H1 (cell line): Measurements from ENCODE around the gene RGS9BP. TPM values are rescaled to one million over a fixed set of nuclear protein-coding genes. Genes with fewer than 3 reads are reported as not detected.

ENCODE experiments used
- CTCF ChIA-PET: fragments of 300-600 bp; sonication (Branson Sonifier 250); formaldehyde crosslinking; loops from one replicate; lab custom pipeline; 2021; ENCODE audit not compliant: partially characterized antibody; lab: Charles Lee
- POLR2A ChIA-PET: fragments of 300-600 bp; sonication (Branson Sonifier 250); formaldehyde crosslinking; loops from one replicate; lab custom pipeline; 2021; ENCODE audit warnings: inconsistent platforms; ENCODE audit not compliant: partially characterized antibody; lab: Charles Lee
- DNase-seq, 2 experiments: peaks; one replicate each; pipeline versions ENCODE4 v3.0.0 to v3.0.0-alpha.2; 2010 to 2022; ENCODE audit warnings: low spot score in 2 of 2, low read depth in 1 of 2, mixed read lengths in 1 of 2
- FAIRE-seq: peaks from 2 replicates; lab custom pipeline; 2011; peaks lifted over from hg19 to GRCh38; lab: Jason Lieb, UNC
- H2AFZ ChIP-seq: 2 replicates; pipeline ENCODE4 v1.8.1; 2012; ENCODE audit warnings: low read length, inconsistent platforms
- H2AK5ac ChIP-seq: 2 replicates; pipeline ENCODE4 v1.6.1; 2013; ENCODE audit warnings: low read depth, low read length
- H2BK120ac ChIP-seq: replicated peaks from 2 replicates; pipeline ENCODE3; 2013; ENCODE audit warnings: low read depth, low read length, inconsistent platforms
- H2BK12ac ChIP-seq: 2 replicates; pipeline ENCODE4 v1.6.1; 2013; ENCODE audit warnings: low read depth, low read length
- H2BK15ac ChIP-seq: 2 replicates; pipeline ENCODE4 v1.6.1; 2013; ENCODE audit warnings: low read length
- H2BK20ac ChIP-seq: 2 replicates; pipeline ENCODE4 v1.6.1; 2013; ENCODE audit warnings: low read length
- H2BK5ac ChIP-seq: 2 replicates; pipeline ENCODE4 v1.6.1; 2013; ENCODE audit warnings: low read depth, low read length
- H3K14ac ChIP-seq: 2 replicates; pipeline ENCODE4 v1.6.1; 2013; ENCODE audit warnings: inconsistent platforms; ENCODE audit not compliant: insufficient read length
- H3K18ac ChIP-seq: 2 replicates; pipeline ENCODE4 v1.6.1; 2013; ENCODE audit warnings: low read length; ENCODE audit errors: extremely low read depth
- H3K23ac ChIP-seq: 2 replicates; pipeline ENCODE4 v1.6.1; 2013; ENCODE audit warnings: inconsistent platforms; ENCODE audit not compliant: insufficient read length
- H3K23me2 ChIP-seq: 2 replicates; pipeline ENCODE4 v1.6.1; 2013; ENCODE audit warnings: low read depth, low read length
- H3K27ac ChIP-seq: 2 replicates; pipeline ENCODE4 v1.6.1; 2011; ENCODE audit warnings: low read depth, low read length, inconsistent platforms
- H3K27me3 ChIP-seq, 4 experiments: replicated peaks in 1 of 4; 1 replicate in 1 of 4; 2 replicates in 3 of 4; pipeline versions ENCODE4 v1.6.1 to v1.8.1; 2011 to 2013; ENCODE audit warnings: low read length in 3 of 4, mild to moderate bottlenecking in 3 of 4, inconsistent platforms in 2 of 4, mixed read lengths in 2 of 4, moderate library complexity in 1 of 4; ENCODE audit not compliant: control insufficient read depth in 3 of 4, insufficient read depth in 3 of 4; ENCODE audit errors: extremely low read depth in 1 of 4
- H3K36me3 ChIP-seq, 4 experiments: 2 replicates each; pipeline versions ENCODE4 v1.6.1 to v1.8.1; 2011 to 2013; ENCODE audit warnings: mild to moderate bottlenecking in 4 of 4, low read length in 3 of 4, moderate library complexity in 2 of 4, control low read depth in 1 of 4, inconsistent platforms in 1 of 4; ENCODE audit not compliant: insufficient read depth in 4 of 4, control insufficient read depth in 2 of 4
- H3K4ac ChIP-seq: replicated peaks from 2 replicates; pipeline ENCODE3; 2013; ENCODE audit warnings: low read length, low read depth, mixed read lengths, inconsistent platforms; ENCODE audit not compliant: insufficient read length
- H3K4me1 ChIP-seq, 4 experiments: replicated peaks in 1 of 4; 1 replicate in 1 of 4; 2 replicates in 3 of 4; pipeline versions ENCODE4 v1.6.1 to v1.8.1; 2011 to 2013; ENCODE audit warnings: low read length in 3 of 4, inconsistent platforms in 2 of 4, mixed read lengths in 1 of 4; ENCODE audit not compliant: insufficient read depth in 4 of 4, control insufficient read depth in 3 of 4
- H3K4me2 ChIP-seq, 2 experiments: 2 replicates each; pipeline versions ENCODE4 v1.6.1 to v1.8.1; 2011 to 2013; ENCODE audit warnings: low read depth in 2 of 2, low read length in 2 of 2, control low read depth in 1 of 2, inconsistent platforms in 1 of 2, mild to moderate bottlenecking in 1 of 2; ENCODE audit not compliant: insufficient read depth in 1 of 2
- H3K4me3 ChIP-seq, 4 experiments: fragments of 200-600, 300-600 bp in 1 of 4; sonication (generic), shearing (Covaris generic), sonication (Bioruptor Twin) in 1 of 4; 2 replicates each; pipeline versions ENCODE4 v1.5.1 to v1.8.1; 2011 to 2016; ENCODE audit warnings: low read length in 4 of 4, low read depth in 3 of 4, control low read depth in 2 of 4, inconsistent platforms in 2 of 4, mild to moderate bottlenecking in 2 of 4, mixed read lengths in 1 of 4, moderate library complexity in 1 of 4; ENCODE audit not compliant: insufficient read depth in 2 of 4; ENCODE audit errors: extremely low read depth in 1 of 4
- H3K56ac ChIP-seq: replicated peaks from 2 replicates; pipeline ENCODE3; 2013; ENCODE audit warnings: low read depth, mild to moderate bottlenecking, mixed read lengths, low read length, inconsistent platforms; ENCODE audit not compliant: insufficient read length
- H3K79me1 ChIP-seq: 2 replicates; pipeline ENCODE4 v1.6.1; 2013; ENCODE audit warnings: low read depth, low read length, control low read depth
- H3K79me2 ChIP-seq, 2 experiments: 2 replicates each; pipeline versions ENCODE4 v1.6.1 to v1.8.1; 2012 to 2013; ENCODE audit warnings: low read length in 2 of 2, mild to moderate bottlenecking in 2 of 2, inconsistent platforms in 1 of 2; ENCODE audit not compliant: insufficient read depth in 2 of 2, control insufficient read depth in 1 of 2
- H3K9ac ChIP-seq, 4 experiments: replicated peaks in 1 of 4; 1 replicate in 1 of 4; 2 replicates in 3 of 4; pipeline versions ENCODE4 v1.6.1 to v1.8.1; 2011 to 2013; ENCODE audit warnings: low read depth in 3 of 4, low read length in 3 of 4, control low read depth in 2 of 4, mild to moderate bottlenecking in 2 of 4, moderate library complexity in 2 of 4, inconsistent platforms in 1 of 4; ENCODE audit errors: extremely low read depth in 1 of 4
- H3K9me3 ChIP-seq, 2 experiments: 2 replicates each; pipeline versions ENCODE4 v1.6.1 to v1.8.1; 2012 to 2013; ENCODE audit warnings: mild to moderate bottlenecking in 2 of 2, moderate library complexity in 2 of 2, control low read depth in 1 of 2, inconsistent platforms in 1 of 2, low read depth in 1 of 2, low read length in 1 of 2, mixed read lengths in 1 of 2; ENCODE audit not compliant: insufficient read depth in 2 of 2
- H4K20me1 ChIP-seq, 2 experiments: replicated peaks in 1 of 2; 2 replicates each; pipeline versions ENCODE3 to v1.8.1; 2011 to 2013; ENCODE audit warnings: inconsistent platforms in 2 of 2, low read length in 2 of 2, mild to moderate bottlenecking in 1 of 2; ENCODE audit not compliant: insufficient read depth in 2 of 2, control insufficient read depth in 1 of 2
- H4K5ac ChIP-seq: 2 replicates; pipeline ENCODE4 v1.6.1; 2013; ENCODE audit warnings: low read length, low read depth, mixed read lengths, inconsistent platforms; ENCODE audit not compliant: insufficient read length
- H4K8ac ChIP-seq: 2 replicates; pipeline ENCODE4 v1.8.0; 2013; ENCODE audit warnings: mild to moderate bottlenecking, moderate library complexity, low read length, inconsistent platforms; ENCODE audit not compliant: insufficient read depth; ENCODE audit errors: extremely low read depth
- H4K91ac ChIP-seq: replicated peaks from 2 replicates; pipeline ENCODE3; 2013; ENCODE audit warnings: low read length, mixed read lengths, inconsistent platforms; ENCODE audit not compliant: insufficient read length
- BACH1 ChIP-seq: IDR thresholded peaks from 2 replicates; pipeline ENCODE4 v1.6.1; 2012; ENCODE audit warnings: low read length, improper control_type of control experiment
- CHD1 ChIP-seq: IDR thresholded peaks from 2 replicates; pipeline ENCODE4 v1.6.1; 2012; ENCODE audit warnings: low read depth, low read length, improper control_type of control experiment
- CTBP2 ChIP-seq: IDR thresholded peaks from 2 replicates; pipeline ENCODE4 v1.7.0; 2011; ENCODE audit warnings: borderline replicate concordance, mild to moderate bottlenecking, moderate library complexity, mixed read lengths, low read length; ENCODE audit not compliant: insufficient read depth, insufficient read length
- EGR1 ChIP-seq: IDR thresholded peaks from 2 replicates; pipeline ENCODE4 v1.6.1; 2011; ENCODE audit warnings: low read depth, low read length, borderline replicate concordance
- YY1 ChIP-seq: IDR thresholded peaks from 2 replicates; pipeline ENCODE4 v1.6.1; 2011; ENCODE audit warnings: low read depth, mild to moderate bottlenecking, low read length
- WGBS, 2 experiments: shearing (Covaris generic) in 1 of 2; methylation state at CpG; one replicate each; pipeline versions ENCODE4 v1.1.6 to v1.1.7; 2013 to 2015; ENCODE audit warnings: low lambda C conversion rate in 2 of 2, mixed read lengths in 2 of 2, inconsistent platforms in 1 of 2, low coverage in 1 of 2, missing lambda C conversion rate in 1 of 2; ENCODE audit not compliant: insufficient replicate concordance in 2 of 2, insufficient coverage in 1 of 2, insufficient read length in 1 of 2; ENCODE audit errors: extremely low coverage in 1 of 2, missing lambda C conversion rate in 1 of 2; 5-methylcytosine and 5-hydroxymethylcytosine counted together
- polyA plus RNA-seq, 7 experiments: library from polyadenylated mRNA; depleted of rRNA in 3 of 7; stranded (reverse) in 5 of 7; unstranded in 2 of 7; fragments of >200 nt in 5 of 7; fragments of 200-250 nt in 2 of 7; gene quantifications; 1 replicate in 5 of 7; 2 replicates in 1 of 7; 4 replicates in 1 of 7; pipeline versions ENCODE4 v1.2.1 to v1.2.3, GENCODE V29; 2011 to 2013; ENCODE audit warnings: missing spikeins in 2 of 7, mixed read lengths in 2 of 7
- total RNA-seq: library from RNA; stranded (reverse); fragmentation: NEBNext Ultra II Directional; extraction: Animal tissue kit (Norgen Biotek cat#: 25700); gene quantifications from 2 replicates; pipeline ENCODE4 v1.2.1, GENCODE V29; 2021
- TF ChIP-seq, protein P1 (sequence below): IDR thresholded peaks from 2 replicates; pipeline ENCODE4 v1.6.1; 2011; ENCODE audit warnings: low read length, improper control_type of control experiment
- TF ChIP-seq, protein P2 (sequence below), 3 experiments: IDR thresholded peaks; 1 replicate in 2 of 3; 2 replicates in 1 of 3; pipeline versions ENCODE4 v1.5.1 to v1.6.1; 2011; ENCODE audit warnings: low read length in 3 of 3, mild to moderate bottlenecking in 3 of 3, inconsistent platforms in 2 of 3, low read depth in 1 of 3, moderate library complexity in 1 of 3; ENCODE audit not compliant: insufficient read depth in 1 of 3; ENCODE audit errors: control extremely low read depth in 1 of 3

The RGS9BP gene
- total and polyA plus RNA-seq, 2 of the 8 experiments (the other 6 are each of a cell fraction or from before 2014, with no cell fraction given) = 0.11 to 0.26 TPM

DNA sequence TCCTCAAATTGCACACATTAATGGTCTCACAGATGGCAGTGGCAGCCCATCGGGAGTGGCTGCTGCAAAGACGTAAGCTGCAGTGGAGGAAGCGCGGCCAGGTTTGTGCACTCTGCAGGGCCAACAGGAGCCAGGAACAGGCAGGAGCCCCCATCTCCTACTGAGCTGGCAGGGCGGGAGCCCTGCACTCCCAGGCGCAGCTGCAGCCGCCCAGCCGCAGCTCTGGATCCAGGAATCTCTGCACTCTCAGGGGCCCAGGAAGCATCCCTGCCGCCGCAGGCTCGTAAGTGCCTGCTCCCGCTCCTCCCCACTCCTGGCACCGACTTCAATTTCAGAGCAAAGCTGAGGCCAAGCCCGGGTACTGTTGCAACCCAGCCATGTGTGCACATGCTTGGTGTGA is 38.2 kb upstream of the RGS9BP start:
- Histone ChIP-seq H3K4me2 (no peak overlapping the region), H3K23ac (no peak overlapping the region), H2BK5ac (no peak overlapping the region), H2BK20ac (no peak overlapping the region), H3K56ac (no peak overlapping the region), H3K4ac (no peak overlapping the region), H3K27ac (no peak overlapping the region), H3K9me3 (no peaks in the 10 kb centered on the region; a peak in 1 of 4 replicates), H2AK5ac (no peak overlapping the region)
- DNase-seq = no peak
- TF ChIP-seq YY1 (no peak), CHD1 (no peak), BACH1 (no peak), EGR1 (no peak), CTBP2 (no peak)
- TF ChIP-seq, protein P1, sequence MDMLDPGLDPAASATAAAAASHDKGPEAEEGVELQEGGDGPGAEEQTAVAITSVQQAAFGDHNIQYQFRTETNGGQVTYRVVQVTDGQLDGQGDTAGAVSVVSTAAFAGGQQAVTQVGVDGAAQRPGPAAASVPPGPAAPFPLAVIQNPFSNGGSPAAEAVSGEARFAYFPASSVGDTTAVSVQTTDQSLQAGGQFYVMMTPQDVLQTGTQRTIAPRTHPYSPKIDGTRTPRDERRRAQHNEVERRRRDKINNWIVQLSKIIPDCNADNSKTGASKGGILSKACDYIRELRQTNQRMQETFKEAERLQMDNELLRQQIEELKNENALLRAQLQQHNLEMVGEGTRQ = no peak
- TF ChIP-seq, protein P2, sequence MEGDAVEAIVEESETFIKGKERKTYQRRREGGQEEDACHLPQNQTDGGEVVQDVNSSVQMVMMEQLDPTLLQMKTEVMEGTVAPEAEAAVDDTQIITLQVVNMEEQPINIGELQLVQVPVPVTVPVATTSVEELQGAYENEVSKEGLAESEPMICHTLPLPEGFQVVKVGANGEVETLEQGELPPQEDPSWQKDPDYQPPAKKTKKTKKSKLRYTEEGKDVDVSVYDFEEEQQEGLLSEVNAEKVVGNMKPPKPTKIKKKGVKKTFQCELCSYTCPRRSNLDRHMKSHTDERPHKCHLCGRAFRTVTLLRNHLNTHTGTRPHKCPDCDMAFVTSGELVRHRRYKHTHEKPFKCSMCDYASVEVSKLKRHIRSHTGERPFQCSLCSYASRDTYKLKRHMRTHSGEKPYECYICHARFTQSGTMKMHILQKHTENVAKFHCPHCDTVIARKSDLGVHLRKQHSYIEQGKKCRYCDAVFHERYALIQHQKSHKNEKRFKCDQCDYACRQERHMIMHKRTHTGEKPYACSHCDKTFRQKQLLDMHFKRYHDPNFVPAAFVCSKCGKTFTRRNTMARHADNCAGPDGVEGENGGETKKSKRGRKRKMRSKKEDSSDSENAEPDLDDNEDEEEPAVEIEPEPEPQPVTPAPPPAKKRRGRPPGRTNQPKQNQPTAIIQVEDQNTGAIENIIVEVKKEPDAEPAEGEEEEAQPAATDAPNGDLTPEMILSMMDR (IDR thresholded peaks at IDR 0.05; ENCODE audit: control extremely low read depth in 1 of 3, insufficient read depth in 1 of 3, low read depth in 1 of 3, low read length in 3 of 3) = no peak
- TF ChIP-seq, all 59 proteins: peak for 0
- H3K79me2 ChIP-seq = no peaks in the 10 kb centered on the region
- H3K4me3 ChIP-seq = no peak overlapping the region
- FAIRE-seq = no peak
- H4K91ac ChIP-seq = no peak overlapping the region
- no peaks in the 10 kb centered on the region for H3K23me2 ChIP-seq
- no peaks in the 10 kb centered on the region for H3K79me1 ChIP-seq
- H2BK12ac ChIP-seq = no peak overlapping the region
- no peak overlapping the region for H2BK120ac ChIP-seq
- no peaks in the 10 kb centered on the region for H3K27me3 ChIP-seq
- CTCF ChIA-PET = interaction anchor here (1.0 kb wide), 1 partner anchor 19 kb away, joined by 3 read pairs; no protein-coding TSS in a partner anchor
- no peak overlapping the region for H3K14ac ChIP-seq
- peaks cover 2 to 3% of the 10 kb centered on the region in 2 experiments for H4K20me1 ChIP-seq
- H4K8ac ChIP-seq = no peak overlapping the region
- H2BK15ac ChIP-seq = no peak overlapping the region
- H3K4me1 ChIP-seq = no peaks in the 10 kb centered on the region
- H3K36me3 ChIP-seq = peaks cover 4 to 50% (median 34%) of the 10 kb centered on the region in 4 experiments; a peak in 7 of 8 replicates
- H3K18ac ChIP-seq = no peak overlapping the region
- no peak overlapping the region for H2AFZ ChIP-seq
- POLR2A ChIA-PET = no interaction called here
- H3K9ac ChIP-seq = no peak overlapping the region
- 80% methylated on average over 14 of the region's 14 CpGs; no CpG with 5 or more reads in 1 of the 2 experiments for WGBS, 2 experiments
- H4K5ac ChIP-seq = no peak overlapping the region
